Neural cell (in vitro differentiated cells): Measurements from ENCODE around the gene SRGAP2B.
"Not testable (repeated sequence)": the region's sequence is repeated elsewhere in the genome, so short reads cannot be mapped to it uniquely, and the experiment has no call there.

ENCODE experiments used
- EZH2 ChIP-seq: fragments of 200-600, 300-800 bp; shearing (Covaris generic), sonication (generic); IDR thresholded peaks from 2 replicates; pipeline ENCODE4 v1.6.1; 2014; ENCODE audit warnings: antibody characterized with exemption, low read length, borderline replicate concordance, mild to moderate bottlenecking; ENCODE audit not compliant: insufficient read depth, poor library complexity, severe bottlenecking
- TAF1 ChIP-seq: IDR thresholded peaks from 2 replicates; pipeline ENCODE4 v1.6.1; 2012; ENCODE audit warnings: low read depth
- TF ChIP-seq, protein P1 (sequence below): fragments of 450-650 bp; IDR thresholded peaks from 2 replicates; pipeline ENCODE4 v1.5.1; 2014; ENCODE audit warnings: antibody characterized with exemption, mild to moderate bottlenecking, moderate library complexity; ENCODE audit not compliant: poor library complexity, severe bottlenecking
- TF ChIP-seq, protein P2 (sequence below): IDR thresholded peaks from 2 replicates; pipeline ENCODE4 v1.6.1; 2012; ENCODE audit warnings: borderline replicate concordance

- TF ChIP-seq TAF1, EZH2: not testable (repeated sequence)
- TF ChIP-seq, protein P1, sequence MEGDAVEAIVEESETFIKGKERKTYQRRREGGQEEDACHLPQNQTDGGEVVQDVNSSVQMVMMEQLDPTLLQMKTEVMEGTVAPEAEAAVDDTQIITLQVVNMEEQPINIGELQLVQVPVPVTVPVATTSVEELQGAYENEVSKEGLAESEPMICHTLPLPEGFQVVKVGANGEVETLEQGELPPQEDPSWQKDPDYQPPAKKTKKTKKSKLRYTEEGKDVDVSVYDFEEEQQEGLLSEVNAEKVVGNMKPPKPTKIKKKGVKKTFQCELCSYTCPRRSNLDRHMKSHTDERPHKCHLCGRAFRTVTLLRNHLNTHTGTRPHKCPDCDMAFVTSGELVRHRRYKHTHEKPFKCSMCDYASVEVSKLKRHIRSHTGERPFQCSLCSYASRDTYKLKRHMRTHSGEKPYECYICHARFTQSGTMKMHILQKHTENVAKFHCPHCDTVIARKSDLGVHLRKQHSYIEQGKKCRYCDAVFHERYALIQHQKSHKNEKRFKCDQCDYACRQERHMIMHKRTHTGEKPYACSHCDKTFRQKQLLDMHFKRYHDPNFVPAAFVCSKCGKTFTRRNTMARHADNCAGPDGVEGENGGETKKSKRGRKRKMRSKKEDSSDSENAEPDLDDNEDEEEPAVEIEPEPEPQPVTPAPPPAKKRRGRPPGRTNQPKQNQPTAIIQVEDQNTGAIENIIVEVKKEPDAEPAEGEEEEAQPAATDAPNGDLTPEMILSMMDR, result not testable (repeated sequence)
- TF ChIP-seq, protein P2, sequence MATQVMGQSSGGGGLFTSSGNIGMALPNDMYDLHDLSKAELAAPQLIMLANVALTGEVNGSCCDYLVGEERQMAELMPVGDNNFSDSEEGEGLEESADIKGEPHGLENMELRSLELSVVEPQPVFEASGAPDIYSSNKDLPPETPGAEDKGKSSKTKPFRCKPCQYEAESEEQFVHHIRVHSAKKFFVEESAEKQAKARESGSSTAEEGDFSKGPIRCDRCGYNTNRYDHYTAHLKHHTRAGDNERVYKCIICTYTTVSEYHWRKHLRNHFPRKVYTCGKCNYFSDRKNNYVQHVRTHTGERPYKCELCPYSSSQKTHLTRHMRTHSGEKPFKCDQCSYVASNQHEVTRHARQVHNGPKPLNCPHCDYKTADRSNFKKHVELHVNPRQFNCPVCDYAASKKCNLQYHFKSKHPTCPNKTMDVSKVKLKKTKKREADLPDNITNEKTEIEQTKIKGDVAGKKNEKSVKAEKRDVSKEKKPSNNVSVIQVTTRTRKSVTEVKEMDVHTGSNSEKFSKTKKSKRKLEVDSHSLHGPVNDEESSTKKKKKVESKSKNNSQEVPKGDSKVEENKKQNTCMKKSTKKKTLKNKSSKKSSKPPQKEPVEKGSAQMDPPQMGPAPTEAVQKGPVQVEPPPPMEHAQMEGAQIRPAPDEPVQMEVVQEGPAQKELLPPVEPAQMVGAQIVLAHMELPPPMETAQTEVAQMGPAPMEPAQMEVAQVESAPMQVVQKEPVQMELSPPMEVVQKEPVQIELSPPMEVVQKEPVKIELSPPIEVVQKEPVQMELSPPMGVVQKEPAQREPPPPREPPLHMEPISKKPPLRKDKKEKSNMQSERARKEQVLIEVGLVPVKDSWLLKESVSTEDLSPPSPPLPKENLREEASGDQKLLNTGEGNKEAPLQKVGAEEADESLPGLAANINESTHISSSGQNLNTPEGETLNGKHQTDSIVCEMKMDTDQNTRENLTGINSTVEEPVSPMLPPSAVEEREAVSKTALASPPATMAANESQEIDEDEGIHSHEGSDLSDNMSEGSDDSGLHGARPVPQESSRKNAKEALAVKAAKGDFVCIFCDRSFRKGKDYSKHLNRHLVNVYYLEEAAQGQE, result not testable (repeated sequence)
Observed at GRCh38 chr1:145013353-145013752, 81.8 kb downstream of the SRGAP2B start.
